Measurements from ENCODE around the gene G6PD.

The G6PD gene

DNA sequence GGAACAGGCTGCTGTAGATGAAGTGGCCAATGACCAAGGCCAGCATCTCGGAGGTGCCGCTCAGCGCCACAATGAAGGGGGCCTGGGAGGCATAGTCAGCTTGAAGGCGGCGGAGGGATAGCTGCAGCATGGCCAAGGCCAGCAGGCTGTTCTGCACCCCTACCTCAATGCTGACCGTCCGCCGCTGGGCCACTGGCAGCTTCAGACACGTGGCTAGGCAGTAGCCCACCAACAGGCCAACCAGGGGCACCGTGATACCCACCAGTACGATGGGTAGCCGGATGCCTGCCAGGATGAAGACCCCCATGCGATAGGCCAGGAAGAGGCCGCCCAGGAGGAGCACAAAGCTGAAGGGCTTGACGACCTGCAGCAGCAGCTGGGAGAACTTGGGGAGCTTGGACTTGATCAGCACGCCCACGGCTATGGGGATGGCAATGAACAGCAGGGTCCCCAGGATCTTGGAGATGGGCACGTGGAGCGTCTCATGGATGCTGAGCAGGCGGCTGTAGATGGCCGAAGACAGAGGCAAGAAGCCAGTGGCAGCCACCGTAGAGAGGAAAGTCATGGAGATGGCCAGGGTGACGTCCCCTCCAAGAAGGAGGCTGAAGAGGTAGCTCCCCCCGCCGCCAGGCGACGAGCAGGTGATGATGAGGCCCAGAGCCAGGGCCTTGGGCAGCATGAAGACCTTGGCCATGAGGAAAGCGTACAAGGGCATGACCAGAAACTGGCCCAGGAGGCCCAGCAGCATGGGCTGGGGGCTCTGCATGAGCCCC is 58.9 kb downstream of the G6PD start:
- DNase-seq (ENCODE audit: low spot score): no peak

DNA sequence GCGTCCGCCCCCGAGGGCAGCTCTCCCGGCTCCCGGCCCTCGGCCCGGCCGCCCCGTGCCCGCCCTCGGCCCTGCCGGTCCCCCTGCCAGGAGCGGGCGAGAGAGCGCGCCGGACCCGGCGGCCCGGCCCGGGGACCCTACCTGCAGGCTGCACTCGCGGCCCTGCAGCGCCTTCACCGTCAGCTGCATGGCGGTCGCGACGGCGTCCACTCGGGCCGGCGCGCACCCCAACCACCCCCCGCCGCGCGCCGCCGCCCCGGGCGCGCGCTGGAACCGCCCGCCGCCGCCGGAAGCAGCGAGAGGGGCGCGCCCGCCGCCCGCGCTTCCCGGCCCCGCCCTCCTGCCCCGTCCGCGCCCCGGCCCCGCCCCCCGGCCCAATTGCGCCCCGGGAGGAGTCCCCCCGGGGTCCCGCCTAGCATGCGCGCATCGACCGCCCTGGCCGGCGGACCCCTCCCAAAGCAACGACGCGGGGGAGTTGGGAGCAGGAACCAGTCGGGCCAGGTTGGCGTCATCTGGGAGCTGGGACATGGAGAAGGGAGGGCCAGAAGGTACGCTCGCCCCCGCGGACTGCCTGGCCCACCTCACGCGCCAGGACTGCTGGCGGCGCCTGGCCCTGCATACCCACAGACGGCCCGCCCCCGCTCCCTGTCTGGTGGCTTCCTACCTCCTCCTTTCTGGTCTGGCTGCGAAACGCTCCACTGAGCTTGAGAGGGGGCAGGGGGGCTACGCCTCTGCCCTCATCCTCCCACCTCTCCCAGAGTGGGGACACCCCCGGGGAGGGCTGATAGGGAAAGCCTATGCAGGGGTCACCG is 60.0 kb downstream of the G6PD start, which contains the start of gene UBL4A:
Gene UBL4A, minus strand, starts transcription at position 220 of the 812 bp plus-strand sequence. Its CDS starts 31 bp downstream, at position 189.
- DNase-seq (ENCODE audit: low spot score): peak; percentile 41

DNA sequence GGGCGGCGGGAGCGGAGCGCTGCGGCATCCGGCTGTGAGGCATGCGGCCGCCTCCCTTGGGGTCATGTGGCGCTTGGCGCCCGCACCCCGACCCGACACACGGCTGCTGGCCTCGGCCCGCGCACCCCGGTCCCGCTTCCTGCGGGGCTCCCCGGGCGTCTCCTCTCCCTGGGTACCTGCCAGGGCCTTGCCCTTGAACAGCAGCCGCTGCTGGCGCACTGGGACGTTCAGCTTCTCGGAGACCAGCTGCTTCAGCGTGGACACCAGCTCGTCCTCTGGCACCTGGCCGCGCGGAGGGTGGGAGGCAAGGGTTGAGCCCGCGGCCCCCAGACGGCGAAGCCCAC is 60.6 kb downstream of the G6PD start:
- DNase-seq (ENCODE audit: low spot score): no peak

DNA sequence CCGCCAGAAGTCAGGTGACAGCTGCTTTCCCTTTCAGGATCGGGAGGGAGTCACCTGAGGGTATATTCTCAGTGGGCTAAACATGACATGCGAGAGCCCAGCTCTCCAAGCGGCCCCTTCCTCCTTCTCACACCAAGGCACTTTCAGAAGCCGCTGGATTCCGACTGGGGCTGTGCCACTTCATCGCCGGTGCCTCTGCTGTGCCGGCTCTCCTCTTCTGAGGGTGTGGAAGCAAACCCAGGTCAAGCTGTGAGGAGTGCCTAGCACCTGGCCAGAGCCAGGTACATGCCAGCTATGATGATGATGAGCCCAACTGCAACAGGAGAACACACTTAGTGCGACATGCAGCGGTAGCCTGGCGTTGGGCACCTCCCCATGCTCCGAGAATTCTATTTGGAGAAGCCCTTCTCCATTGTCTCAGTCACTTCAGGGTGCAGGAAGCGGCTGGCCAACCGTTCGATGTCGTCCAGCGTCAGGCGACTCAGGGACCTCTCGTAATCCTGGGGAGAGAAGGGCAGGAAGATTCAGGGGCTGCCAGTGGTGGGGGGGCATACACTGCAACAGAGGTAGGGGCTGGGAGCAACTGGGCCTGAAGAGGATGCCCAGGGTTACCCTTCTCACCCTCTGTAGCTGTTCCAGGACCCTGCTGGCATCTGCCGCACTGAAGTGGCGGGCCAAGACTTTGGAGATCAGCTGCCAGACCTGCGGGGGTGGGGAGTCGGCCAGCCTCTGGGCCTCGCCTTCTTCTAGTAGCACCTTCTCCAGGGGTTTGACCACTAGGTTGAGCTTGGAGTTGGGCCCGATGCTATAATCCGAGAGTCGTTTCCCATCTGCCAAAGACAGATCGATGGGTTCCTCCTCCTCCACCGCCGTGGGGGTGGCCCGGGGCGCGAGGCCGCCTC is 61.2 kb downstream of the G6PD start:
- peak; percentile 39 for DNase-seq (ENCODE audit: low spot score)

DNA sequence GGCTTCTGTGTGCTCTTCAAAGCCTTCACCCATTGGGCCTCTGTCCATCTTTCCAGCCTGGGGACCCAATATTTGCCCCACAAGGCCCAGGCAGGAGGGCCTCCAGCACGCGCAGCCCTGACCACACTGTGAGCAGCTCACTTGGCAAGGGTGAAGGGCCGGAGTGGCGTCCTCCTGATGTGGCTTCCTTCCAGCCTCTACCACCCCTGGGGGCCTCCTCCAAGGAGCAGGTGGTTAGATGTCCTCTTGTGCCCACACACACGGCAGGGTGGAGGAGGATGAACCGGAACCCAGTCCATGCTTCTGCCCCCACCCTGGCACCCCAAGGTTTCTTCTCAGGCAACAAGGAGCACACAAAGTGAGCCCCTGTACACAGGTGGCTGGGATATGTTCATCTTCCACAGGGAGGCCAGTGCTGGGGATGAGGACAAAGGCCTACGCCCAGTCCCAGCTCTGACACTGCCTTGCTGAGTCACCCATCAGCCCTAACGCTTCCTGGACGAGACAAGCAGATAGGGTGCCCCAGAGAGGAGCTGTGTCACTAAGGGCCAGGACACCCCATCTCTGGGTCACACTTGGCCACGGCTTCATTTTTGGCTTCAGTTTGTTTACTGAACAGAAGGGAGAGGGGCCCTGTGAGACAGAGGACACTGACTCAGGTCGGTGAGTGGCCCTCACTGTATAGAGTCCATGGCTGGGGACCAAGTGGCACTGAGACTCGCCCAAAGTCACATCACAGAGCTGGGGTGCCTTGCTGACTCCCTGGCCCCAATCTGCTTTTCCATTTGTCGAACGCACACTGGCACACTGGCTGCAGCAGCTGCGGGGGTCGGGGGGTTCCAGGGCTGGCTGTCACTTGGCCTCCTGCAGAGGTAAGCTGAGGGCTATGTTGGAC is 62.1 kb downstream of the G6PD start:
- peak; percentile 88 for DNase-seq (ENCODE audit: low spot score)

DNA sequence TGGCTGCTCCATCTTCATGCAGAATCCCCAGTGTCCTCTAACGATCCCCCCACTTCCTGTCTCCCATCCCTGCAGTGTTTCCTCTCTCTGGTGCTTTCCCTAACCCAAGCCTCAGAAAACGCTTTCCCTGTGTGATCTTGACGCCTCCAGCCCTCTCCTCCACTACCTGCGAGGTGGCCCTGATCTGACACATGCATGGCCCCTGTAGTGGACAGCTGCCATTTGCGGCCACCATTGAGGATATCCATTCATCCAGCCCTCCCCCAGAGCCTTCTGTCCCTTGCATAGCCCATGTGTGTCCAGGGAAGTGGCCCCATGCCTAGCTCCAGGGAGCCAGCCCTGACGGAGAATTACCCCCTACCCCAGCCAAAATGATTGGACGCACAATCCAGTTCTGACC is 63.3 kb downstream of the G6PD start:
- no peak for DNase-seq (ENCODE audit: low spot score)

DNA sequence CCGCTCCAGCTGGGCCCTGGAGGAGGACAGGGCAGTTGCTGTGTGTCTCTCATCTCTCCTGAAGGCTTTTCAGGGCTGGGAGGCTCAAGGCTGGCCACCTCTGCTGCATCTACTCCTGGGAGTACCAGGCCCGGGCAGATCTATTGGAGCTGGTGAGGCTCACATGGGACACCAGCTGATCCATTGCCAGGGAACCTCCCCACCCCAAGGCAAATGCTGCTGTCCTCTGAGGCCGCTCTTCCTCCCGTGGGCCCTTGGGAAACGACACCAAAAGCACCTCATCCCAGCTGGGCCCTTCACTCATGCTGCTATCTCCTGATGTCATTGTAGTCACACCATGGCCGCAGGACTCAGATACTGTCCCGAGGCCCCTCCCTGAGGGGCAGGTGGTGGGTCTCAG is 63.9 kb downstream of the G6PD start:
- DNase-seq (ENCODE audit: low spot score): no peak

DNA sequence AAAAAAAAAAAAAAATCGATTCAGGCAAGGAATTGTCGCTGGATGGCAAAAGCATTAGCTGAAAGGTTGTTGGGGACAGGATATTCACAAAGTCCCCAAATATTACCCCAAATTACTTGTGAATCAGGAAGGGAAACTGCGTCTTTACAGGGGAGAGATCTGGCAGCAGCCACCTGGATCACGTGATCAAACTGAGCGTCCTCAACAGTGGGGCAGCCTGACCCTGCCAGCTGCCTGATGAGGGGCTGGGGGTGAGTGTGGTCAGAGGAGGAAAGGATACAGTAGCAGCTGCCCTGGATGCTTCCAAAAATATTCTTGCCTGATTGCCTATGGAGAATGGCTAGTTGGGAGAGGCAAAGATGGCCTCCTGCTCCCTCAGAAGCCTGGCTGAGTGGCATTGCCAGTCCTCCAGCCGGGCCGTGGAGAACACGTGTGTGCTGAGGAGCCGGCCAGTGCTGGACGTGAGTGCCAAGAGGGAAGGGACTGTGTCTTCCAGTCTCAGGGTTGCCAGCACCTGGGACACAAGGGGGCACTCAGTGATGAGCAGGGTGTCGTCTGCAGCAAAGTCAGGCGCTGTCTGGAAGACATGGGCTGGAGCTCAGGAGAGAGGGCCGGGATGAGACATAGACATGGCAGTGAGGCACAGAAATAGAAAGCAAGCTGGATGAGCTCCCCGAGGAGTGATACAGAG is 64.6 kb downstream of the G6PD start:
- DNase-seq (ENCODE audit: low spot score): no peak
